H9 (cell line): Measurements from ENCODE around the gene DLK2. TPM values are rescaled to one million over a fixed set of nuclear protein-coding genes. Genes with fewer than 3 reads are reported as not detected.
A peak's percentile ranks its signal among the peaks of the same experiment; 100 is the strongest.

ENCODE experiments used
- DNase-seq: peaks from one replicate; pipeline ENCODE4 v3.0.0-alpha.2; 2017
- H2AFZ ChIP-seq: one replicate; pipeline ENCODE4 v1.6.1; 2013; ENCODE audit warnings: mild to moderate bottlenecking, low read length, control low read depth, moderate library complexity
- H2AK5ac ChIP-seq: 2 replicates; pipeline ENCODE4 v1.6.1; 2013; ENCODE audit warnings: low read length, control low read depth, mixed read lengths; ENCODE audit not compliant: insufficient read length
- H2BK120ac ChIP-seq: one replicate; pipeline ENCODE4 v1.6.1; 2013; ENCODE audit warnings: low read depth, mild to moderate bottlenecking, low read length, control low read depth, inconsistent platforms; ENCODE audit not compliant: poor library complexity, severe bottlenecking
- H2BK12ac ChIP-seq: 2 replicates; pipeline ENCODE4 v1.6.1; 2013; ENCODE audit warnings: low read length, control low read depth, mixed read lengths, low read depth; ENCODE audit not compliant: insufficient read length
- H2BK15ac ChIP-seq: 2 replicates; pipeline ENCODE4 v1.6.1; 2013; ENCODE audit warnings: low read depth, low read length, control low read depth
- H2BK20ac ChIP-seq: one replicate; pipeline ENCODE4 v1.6.1; 2013; ENCODE audit warnings: low read depth, mild to moderate bottlenecking, low read length, control low read depth, inconsistent platforms; ENCODE audit not compliant: poor library complexity, severe bottlenecking
- H2BK5ac ChIP-seq: 2 replicates; pipeline ENCODE4 v1.6.1; 2013; ENCODE audit warnings: low read length, control low read depth, mixed read lengths; ENCODE audit not compliant: insufficient read length
- H3K14ac ChIP-seq: 2 replicates; pipeline ENCODE4 v1.6.1; 2013; ENCODE audit warnings: low read length, control low read depth; ENCODE audit not compliant: insufficient read depth
- H3K18ac ChIP-seq: 2 replicates; pipeline ENCODE4 v1.6.1; 2013; ENCODE audit warnings: low read depth, mild to moderate bottlenecking, mixed read lengths, low read length, control low read depth; ENCODE audit not compliant: insufficient read length
- H3K23ac ChIP-seq: 2 replicates; pipeline ENCODE4 v1.6.1; 2013; ENCODE audit warnings: low read length, control low read depth, mixed read lengths, low read depth; ENCODE audit not compliant: insufficient read length
- H3K23me2 ChIP-seq: 2 replicates; pipeline ENCODE4 v1.6.1; 2013; ENCODE audit warnings: low read depth, mild to moderate bottlenecking, mixed read lengths, low read length, control low read depth; ENCODE audit not compliant: insufficient read length, poor library complexity, severe bottlenecking
- H3K27ac ChIP-seq: 2 replicates; pipeline ENCODE4 v1.5.1; 2013; ENCODE audit warnings: low read length, control low read depth, mixed read lengths, low read depth; ENCODE audit not compliant: insufficient read length
- H3K27me3 ChIP-seq: 2 replicates; pipeline ENCODE4 v1.6.1; 2013; ENCODE audit warnings: low read length, control low read depth, inconsistent platforms; ENCODE audit not compliant: insufficient read depth
- H3K4ac ChIP-seq: 2 replicates; pipeline ENCODE4 v1.6.1; 2013; ENCODE audit warnings: low read depth, mild to moderate bottlenecking, control low read depth, inconsistent platforms, low read length, moderate library complexity
- H3K4me1 ChIP-seq: 2 replicates; pipeline ENCODE4 v1.6.1; 2013; ENCODE audit warnings: low read length, control low read depth, inconsistent platforms; ENCODE audit not compliant: insufficient read depth
- H3K4me2 ChIP-seq: 2 replicates; pipeline ENCODE4 v1.6.1; 2013; ENCODE audit warnings: low read length, control low read depth, mixed read lengths; ENCODE audit not compliant: insufficient read length, insufficient read depth
- H3K56ac ChIP-seq: 2 replicates; pipeline ENCODE4 v1.6.1; 2013; ENCODE audit warnings: low read depth, mild to moderate bottlenecking, mixed read lengths, low read length, control low read depth; ENCODE audit not compliant: insufficient read length
- H3K79me1 ChIP-seq: 2 replicates; pipeline ENCODE4 v1.6.1; 2013; ENCODE audit warnings: low read depth, mild to moderate bottlenecking, moderate library complexity, low read length, control low read depth, inconsistent platforms; ENCODE audit not compliant: insufficient read depth, poor library complexity, severe bottlenecking
- H3K79me2 ChIP-seq: 2 replicates; pipeline ENCODE4 v1.6.1; 2013; ENCODE audit warnings: low read length, control low read depth, inconsistent platforms; ENCODE audit not compliant: insufficient read depth
- H3K9ac ChIP-seq: 2 replicates; pipeline ENCODE4 v1.6.1; 2013; ENCODE audit warnings: low read length, control low read depth, mixed read lengths; ENCODE audit not compliant: insufficient read length; ENCODE audit errors: extremely low read depth
- H3K9me3 ChIP-seq: one replicate; pipeline ENCODE4 v1.6.1; 2013; ENCODE audit warnings: low read depth, low read length, inconsistent platforms; ENCODE audit not compliant: control insufficient read depth
- H3T11ph ChIP-seq: one replicate; pipeline ENCODE4 v1.6.1; 2013; ENCODE audit warnings: mild to moderate bottlenecking, low read length, control low read depth, inconsistent platforms
- H4K20me1 ChIP-seq: one replicate; pipeline ENCODE4 v1.6.1; 2013; ENCODE audit not compliant: control insufficient read depth, insufficient read length, insufficient read depth
- H4K5ac ChIP-seq: 2 replicates; pipeline ENCODE4 v1.6.1; 2013; ENCODE audit warnings: low read depth, mild to moderate bottlenecking, mixed read lengths, low read length, control low read depth; ENCODE audit not compliant: insufficient read length
- H4K8ac ChIP-seq: replicated peaks from 2 replicates; pipeline ENCODE4 v1.6.1; 2013; ENCODE audit warnings: low read length, control low read depth, mixed read lengths, low read depth; ENCODE audit not compliant: insufficient read length
- H4K91ac ChIP-seq: 2 replicates; pipeline ENCODE4 v1.6.1; 2013; ENCODE audit warnings: low read depth, mild to moderate bottlenecking, moderate library complexity, mixed read lengths, low read length, control low read depth; ENCODE audit not compliant: insufficient read length
- H3K27ac Mint-ChIP-seq, 3 experiments: 2 replicates in 2 of 3; 3 replicates in 1 of 3; pipeline ENCODE4 v1.8.0; 2020 to 2021; ENCODE audit warnings: mixed read lengths in 3 of 3, mild to moderate bottlenecking in 1 of 3, moderate library complexity in 1 of 3
- H3K27me3 Mint-ChIP-seq: 2 replicates; pipeline ENCODE4 v1.8.0; 2021; ENCODE audit warnings: low read depth, mild to moderate bottlenecking, moderate library complexity, mixed read lengths
- H3K36me3 Mint-ChIP-seq, 3 experiments: 2 replicates in 2 of 3; 3 replicates in 1 of 3; pipeline ENCODE4 v1.8.0; 2020 to 2021; ENCODE audit warnings: low read depth in 3 of 3, mixed read lengths in 3 of 3; ENCODE audit not compliant: insufficient read depth in 1 of 3
- H3K4me1 Mint-ChIP-seq, 2 experiments: 2 replicates each; pipeline ENCODE4 v1.8.0; 2020; ENCODE audit warnings: mixed read lengths in 2 of 2
- H3K4me3 Mint-ChIP-seq, 2 experiments: 2 replicates in 1 of 2; 3 replicates in 1 of 2; pipeline ENCODE4 v1.8.0; 2020 to 2021; ENCODE audit warnings: mild to moderate bottlenecking in 2 of 2, mixed read lengths in 2 of 2, moderate library complexity in 1 of 2
- H3K9me3 Mint-ChIP-seq, 2 experiments: 2 replicates in 1 of 2; 3 replicates in 1 of 2; pipeline ENCODE4 v1.8.0; 2020; ENCODE audit warnings: mild to moderate bottlenecking in 2 of 2, mixed read lengths in 2 of 2, moderate library complexity in 1 of 2
- WGBS: extraction: QIAGEN DNeasy Blood & Tissue Kit; methylation state at CpG from one replicate; pipeline ENCODE4 v1.1.7; 2013; ENCODE audit warnings: missing lambda C conversion rate, low lambda C conversion rate, mixed read lengths; ENCODE audit not compliant: insufficient read length; ENCODE audit errors: extremely low coverage; 5-methylcytosine and 5-hydroxymethylcytosine counted together
- total RNA-seq: library from RNA; stranded (reverse); gene quantifications from 2 replicates; pipeline ENCODE4 v1.2.1, GENCODE V29; 2021
- TF ChIP-seq, protein P1 (sequence below): fragments of 200-600 bp; sonication (generic); conservative IDR thresholded peaks from 3 replicates; pipeline ENCODE4 v1.8.0; 2021; ENCODE audit warnings: antibody characterized with exemption, mild to moderate bottlenecking

The DLK2 gene
- total RNA-seq, 1 experiment from 2014 or later = 0.96 TPM

DNA sequence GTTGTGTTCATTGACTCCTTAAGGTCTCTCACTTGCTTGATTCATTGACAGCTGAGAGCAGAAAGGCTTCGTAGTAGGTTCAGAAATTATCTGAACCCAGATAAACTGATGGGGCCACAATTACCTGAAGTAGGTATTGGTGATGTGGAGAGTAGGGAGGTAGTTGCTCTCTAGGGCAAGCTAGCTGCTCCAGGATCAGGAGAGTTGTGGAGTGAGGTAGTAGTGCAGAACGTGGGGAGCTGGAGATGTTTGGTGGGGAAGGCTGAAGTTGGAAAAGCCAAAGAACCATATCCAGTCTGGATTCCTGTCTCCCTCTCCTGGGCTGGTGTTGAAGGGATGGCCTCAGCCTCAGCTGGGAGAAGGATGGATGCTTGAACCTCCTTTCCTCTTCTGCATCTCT lies 37.9 kb upstream of the DLK2 start:
- no peak overlapping the region for H3K56ac ChIP-seq
- no peak overlapping the region for H3K4ac ChIP-seq
- no peaks in the 10 kb centered on the region for H3K27me3 ChIP-seq
- H3K9me3 ChIP-seq = no peaks in the 10 kb centered on the region
- no peaks in the 10 kb centered on the region; the same call in 1 of the 2 replicates for H3K79me2 ChIP-seq
- no peaks in the 10 kb centered on the region for H3K23me2 ChIP-seq
- no peak overlapping the region for H3K23ac ChIP-seq
- TF ChIP-seq, protein P1, sequence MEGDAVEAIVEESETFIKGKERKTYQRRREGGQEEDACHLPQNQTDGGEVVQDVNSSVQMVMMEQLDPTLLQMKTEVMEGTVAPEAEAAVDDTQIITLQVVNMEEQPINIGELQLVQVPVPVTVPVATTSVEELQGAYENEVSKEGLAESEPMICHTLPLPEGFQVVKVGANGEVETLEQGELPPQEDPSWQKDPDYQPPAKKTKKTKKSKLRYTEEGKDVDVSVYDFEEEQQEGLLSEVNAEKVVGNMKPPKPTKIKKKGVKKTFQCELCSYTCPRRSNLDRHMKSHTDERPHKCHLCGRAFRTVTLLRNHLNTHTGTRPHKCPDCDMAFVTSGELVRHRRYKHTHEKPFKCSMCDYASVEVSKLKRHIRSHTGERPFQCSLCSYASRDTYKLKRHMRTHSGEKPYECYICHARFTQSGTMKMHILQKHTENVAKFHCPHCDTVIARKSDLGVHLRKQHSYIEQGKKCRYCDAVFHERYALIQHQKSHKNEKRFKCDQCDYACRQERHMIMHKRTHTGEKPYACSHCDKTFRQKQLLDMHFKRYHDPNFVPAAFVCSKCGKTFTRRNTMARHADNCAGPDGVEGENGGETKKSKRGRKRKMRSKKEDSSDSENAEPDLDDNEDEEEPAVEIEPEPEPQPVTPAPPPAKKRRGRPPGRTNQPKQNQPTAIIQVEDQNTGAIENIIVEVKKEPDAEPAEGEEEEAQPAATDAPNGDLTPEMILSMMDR = no peak
- H2BK15ac ChIP-seq = no peak overlapping the region
- H3K14ac ChIP-seq = no peak overlapping the region
- H2BK120ac ChIP-seq = no peak overlapping the region
- H3K9me3 Mint-ChIP-seq = no peaks in the 10 kb centered on the region
- peaks cover 30 to 37% of the 10 kb centered on the region in 2 experiments for H3K4me1 Mint-ChIP-seq
- DNase-seq = no peak
- no peaks in the 10 kb centered on the region for H3K27me3 Mint-ChIP-seq
- H4K91ac ChIP-seq = no peak overlapping the region
- H3T11ph ChIP-seq = no peak overlapping the region
- H3K4me3 Mint-ChIP-seq = no peak overlapping the region
- H3K79me1 ChIP-seq = peaks cover 11% of the 10 kb centered on the region
- H3K4me2 ChIP-seq = no peak overlapping the region
- no peak overlapping the region for H3K9ac ChIP-seq
- H4K8ac ChIP-seq = no peak overlapping the region
- H2BK12ac ChIP-seq = no peak overlapping the region
- no peak overlapping the region for H2AK5ac ChIP-seq
- H3K27ac ChIP-seq = no peak overlapping the region
- peaks cover 2% of the 10 kb centered on the region for H4K20me1 ChIP-seq
- H2BK5ac ChIP-seq = no peak overlapping the region
- H4K5ac ChIP-seq = no peak overlapping the region
- 0 out of 7 replicates have a peak overlapping the region, but pooled peaks of 1 of the 3 experiments have one; percentile 8 for H3K27ac Mint-ChIP-seq
- WGBS = no CpG with 5 or more reads among the region's 2 CpGs
- H3K4me1 ChIP-seq = peaks cover 6% of the 10 kb centered on the region; the same call in 1 of the 2 replicates
- no peak overlapping the region for H2AFZ ChIP-seq
- H2BK20ac ChIP-seq = no peak overlapping the region
- H3K36me3 Mint-ChIP-seq = peaks cover 2 to 11% (median 6%) of the 10 kb centered on the region in 3 experiments; a peak in 6 of 7 replicates
- no peak overlapping the region for H3K18ac ChIP-seq
